ENCODE data around the gene ATP2B3. TPM values are rescaled to one million over a fixed set of nuclear protein-coding genes. Genes with fewer than 3 reads are reported as not detected.

Gene ATP2B3
- total and polyA plus RNA-seq, 2 donors (not counting 3 experiments of a cell fraction or from before 2014, with no cell fraction given) = 0.01 to 0.07 TPM

- Histone ChIP-seq H3K27ac (ENCODE audit: insufficient read depth, low read depth, low read length) (no peak overlapping the region), H2AFZ (ENCODE audit: low read depth, low read length) (no peak overlapping the region), H3K9ac (replicated peaks; ENCODE audit: extremely low read depth, insufficient read depth, low read length) (no peak overlapping the region), H3K27me3 (ENCODE audit: control insufficient read depth in 2 of 2, insufficient read depth in 2 of 2, low read length in 2 of 2) (no peaks in the 10 kb centered on the region), H3K9me3 (replicated peaks; ENCODE audit: control insufficient read depth, insufficient read depth, low read length) (no peaks in the 10 kb centered on the region), H4K20me1 (replicated peaks; ENCODE audit: control insufficient read depth, extremely low read depth, insufficient read depth, low read length) (no peaks in the 10 kb centered on the region), H3K9me1 (replicated peaks; ENCODE audit: control insufficient read depth, extremely low read depth, insufficient read depth, low read length) (no peaks in the 10 kb centered on the region), H3K4me2 (ENCODE audit: insufficient read depth, low read length) (no peak overlapping the region), H3K4me3 (replicated peaks in 1 of 3; ENCODE audit: insufficient read depth in 1 of 3, low read depth in 1 of 3, low read length in 3 of 3) (no peak overlapping the region), H3K4me1 (ENCODE audit: control insufficient read depth, extremely low read depth, insufficient read depth, low read length) (peaks cover 7% of the 10 kb centered on the region), H3K36me3 (ENCODE audit: control insufficient read depth in 2 of 2, extremely low read depth in 1 of 2, insufficient read depth in 2 of 2, low read length in 2 of 2) (peaks cover 3 to 12% of the 10 kb centered on the region in 2 experiments), H3K79me2 (ENCODE audit: control insufficient read depth, insufficient read depth, low read length) (peaks cover 12% of the 10 kb centered on the region)
- POLR2A ChIA-PET = no interaction called here
- dilution Hi-C loops (cut with MboI; ENCODE audit: extremely low pct_ligation_motif_present, low sequenced_read_pairs) (no loop called here), intact Hi-C loops (cut with micrococcal nuclease) (no loop called here)
- no TSS peak for BruUV-seq (replicated peaks)
- TF ChIP-seq MYC (IDR thresholded peaks at IDR 0.05; ENCODE audit: low read depth, low read length) = no peak
- CTCF ChIA-PET = no interaction called here
- FAIRE-seq = no peak
- no peak for DNase-seq (ENCODE audit: low read depth, low spot score)
These were observed 77.9 kb downstream of the ATP2B3 start for GRCh38 chrX:153595387-153595786.

DNA sequence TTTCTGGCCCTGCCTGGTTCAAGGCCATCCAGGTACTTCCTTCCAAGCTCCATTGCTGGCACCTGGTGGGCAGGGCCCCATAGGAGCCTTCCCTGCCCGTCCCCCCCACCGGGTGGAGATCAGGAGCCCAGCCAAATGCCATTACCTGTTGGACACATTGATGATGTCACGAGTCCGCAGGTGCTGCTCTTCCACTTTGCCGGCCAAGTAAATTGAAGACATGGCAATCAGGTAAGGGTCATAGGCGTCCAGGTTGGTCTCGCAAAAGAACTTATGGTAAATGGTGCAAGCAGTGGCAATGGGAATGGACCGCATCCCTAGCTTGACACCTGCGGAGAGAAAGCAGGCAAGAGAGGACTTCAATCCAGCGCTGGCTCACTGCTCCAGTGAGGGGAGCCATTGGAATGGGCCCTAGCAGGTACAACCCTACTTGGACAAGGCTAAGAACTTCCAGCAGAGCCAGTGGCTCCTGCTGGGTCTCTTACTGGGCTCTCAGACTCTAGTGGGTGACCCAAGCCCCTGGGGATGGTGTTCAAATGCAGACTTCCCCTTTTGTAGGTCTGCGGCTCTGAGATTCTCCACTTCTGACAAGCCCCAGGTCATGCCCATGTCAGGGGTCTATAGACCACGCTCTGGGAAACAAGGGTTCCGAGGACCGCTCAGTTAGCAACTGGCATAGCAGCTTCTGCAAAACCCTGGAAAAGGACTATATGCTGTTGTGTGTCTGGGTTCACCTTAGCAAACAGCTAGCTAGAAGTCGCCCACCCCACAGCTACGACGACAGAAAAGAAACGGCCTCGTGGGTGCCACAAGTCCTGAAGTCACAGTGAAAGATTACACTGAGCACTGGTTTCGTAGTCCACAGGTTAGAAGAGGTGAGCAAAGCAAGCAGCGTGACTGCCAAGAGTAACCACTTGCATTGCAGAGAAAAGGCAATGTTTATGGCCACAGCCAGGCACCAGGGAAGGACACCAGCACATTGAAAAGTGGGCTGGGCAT lies 78.7 kb downstream of the ATP2B3 start:
- Histone ChIP-seq H3K9ac (replicated peaks; ENCODE audit: extremely low read depth, insufficient read depth, low read length) (no peak overlapping the region), H3K9me3 (replicated peaks; ENCODE audit: control insufficient read depth, insufficient read depth, low read length) (no peaks in the 10 kb centered on the region), H3K27ac (ENCODE audit: insufficient read depth, low read depth, low read length) (no peak overlapping the region), H3K9me1 (replicated peaks; ENCODE audit: control insufficient read depth, extremely low read depth, insufficient read depth, low read length) (no peaks in the 10 kb centered on the region), H3K4me1 (ENCODE audit: control insufficient read depth, extremely low read depth, insufficient read depth, low read length) (peaks cover 7% of the 10 kb centered on the region), H4K20me1 (replicated peaks; ENCODE audit: control insufficient read depth, extremely low read depth, insufficient read depth, low read length) (no peaks in the 10 kb centered on the region), H3K79me2 (ENCODE audit: control insufficient read depth, insufficient read depth, low read length) (peaks cover 12% of the 10 kb centered on the region), H2AFZ (ENCODE audit: low read depth, low read length) (no peak overlapping the region), H3K36me3 (ENCODE audit: control insufficient read depth in 2 of 2, extremely low read depth in 1 of 2, insufficient read depth in 2 of 2, low read length in 2 of 2) (peaks cover 3 to 11% of the 10 kb centered on the region in 2 experiments), H3K27me3 (ENCODE audit: control insufficient read depth in 2 of 2, insufficient read depth in 2 of 2, low read length in 2 of 2) (no peaks in the 10 kb centered on the region), H3K4me3 (replicated peaks in 1 of 3; ENCODE audit: insufficient read depth in 1 of 3, low read depth in 1 of 3, low read length in 3 of 3) (no peak overlapping the region), H3K4me2 (ENCODE audit: insufficient read depth, low read length) (no peak overlapping the region)
- FAIRE-seq (no peak), DNase-seq (ENCODE audit: low read depth, low spot score) (no peak)
- no peak for TF ChIP-seq JUN (IDR thresholded peaks at IDR 0.05; ENCODE audit: borderline replicate concordance, insufficient read depth, insufficient read length, low read depth)
- TF ChIP-seq CTCF (IDR thresholded peaks at IDR 0.05; ENCODE audit: extremely low read depth in 1 of 2, insufficient read depth in 1 of 2, low read depth in 1 of 2, low read length in 2 of 2) = no peak
- no peak for TF ChIP-seq POLR2A (IDR thresholded peaks at IDR 0.05; ENCODE audit: low read depth, low read length)
- no peak for TF ChIP-seq POLR2AphosphoS5 (IDR thresholded peaks at IDR 0.05; ENCODE audit: insufficient read depth, low read depth, low read length)
- TF ChIP-seq, protein P1, sequence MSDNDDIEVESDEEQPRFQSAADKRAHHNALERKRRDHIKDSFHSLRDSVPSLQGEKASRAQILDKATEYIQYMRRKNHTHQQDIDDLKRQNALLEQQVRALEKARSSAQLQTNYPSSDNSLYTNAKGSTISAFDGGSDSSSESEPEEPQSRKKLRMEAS (IDR thresholded peaks at IDR 0.05; ENCODE audit: insufficient read depth, insufficient read length) = no peak
- TF ChIP-seq EZH2 (IDR thresholded peaks at IDR 0.05; ENCODE audit: borderline replicate concordance, low read depth, low read length, severe bottlenecking) = no peak
- no peak for TF ChIP-seq GATA2 (IDR thresholded peaks at IDR 0.05; ENCODE audit: insufficient read depth, insufficient read length, low read depth, low read length)
- TF ChIP-seq FOS (IDR thresholded peaks at IDR 0.05; ENCODE audit: borderline replicate concordance, insufficient read depth, low read length) = no peak
- no peak for TF ChIP-seq MYC (IDR thresholded peaks at IDR 0.05; ENCODE audit: low read depth, low read length)
- ChIA-PET POLR2A (no interaction called here), CTCF (no interaction called here)
- dilution Hi-C loops (cut with MboI; ENCODE audit: extremely low pct_ligation_motif_present, low sequenced_read_pairs) (no loop called here), intact Hi-C loops (cut with micrococcal nuclease) (no loop called here)
- no TSS peak for BruUV-seq (replicated peaks)
